Pulmonary artery endothelial cell (primary cell): ENCODE measurements around the gene FETUB. TPM values are rescaled to one million over a fixed set of nuclear protein-coding genes. Genes with fewer than 3 reads are reported as not detected.

Source experiments
- DNase-seq: peaks from one replicate; pipeline ENCODE4 v3.0.0-alpha.2; 2011; ENCODE audit warnings: low read depth, low spot score
- total RNA-seq: library from RNA; depleted of rRNA; stranded (reverse); fragments of >200 nt; gene quantifications from 2 replicates; pipeline ENCODE4 v1.2.3, GENCODE V29; 2014

The FETUB gene, protein sequence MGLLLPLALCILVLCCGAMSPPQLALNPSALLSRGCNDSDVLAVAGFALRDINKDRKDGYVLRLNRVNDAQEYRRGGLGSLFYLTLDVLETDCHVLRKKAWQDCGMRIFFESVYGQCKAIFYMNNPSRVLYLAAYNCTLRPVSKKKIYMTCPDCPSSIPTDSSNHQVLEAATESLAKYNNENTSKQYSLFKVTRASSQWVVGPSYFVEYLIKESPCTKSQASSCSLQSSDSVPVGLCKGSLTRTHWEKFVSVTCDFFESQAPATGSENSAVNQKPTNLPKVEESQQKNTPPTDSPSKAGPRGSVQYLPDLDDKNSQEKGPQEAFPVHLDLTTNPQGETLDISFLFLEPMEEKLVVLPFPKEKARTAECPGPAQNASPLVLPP
- not detected in 2 replicates for total RNA-seq

DNA sequence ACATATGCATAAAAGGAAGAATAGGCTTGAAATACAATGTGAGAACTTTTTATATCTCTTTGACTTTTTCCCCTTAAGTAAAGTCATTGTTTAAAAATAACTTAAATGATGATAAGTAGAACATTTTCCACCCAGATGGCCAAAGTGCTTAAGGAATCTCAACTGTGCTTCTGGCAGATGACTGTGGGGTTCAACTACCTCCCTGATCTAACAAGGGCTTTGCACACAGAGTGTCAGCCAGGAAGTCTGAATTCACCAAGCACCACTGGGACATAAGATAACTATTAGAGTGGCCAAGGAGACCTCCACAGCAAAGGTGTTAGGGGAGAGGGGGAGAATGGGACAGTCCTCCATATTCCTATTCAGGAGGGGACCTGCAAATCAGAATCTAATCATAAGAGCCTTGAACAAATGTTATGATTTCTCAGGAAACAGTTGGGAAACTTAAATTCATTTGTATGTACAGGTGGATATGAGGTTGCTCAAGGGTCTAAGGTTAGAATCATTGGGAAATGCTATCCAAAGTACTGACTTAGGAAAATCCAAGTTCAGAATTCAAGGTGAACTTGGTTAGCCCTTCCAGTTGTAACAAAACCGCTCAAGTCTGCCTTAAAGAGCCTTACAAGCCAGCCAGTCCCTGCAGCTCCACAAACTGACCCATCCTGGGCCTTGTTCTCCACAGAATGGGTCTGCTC, at the start of gene FETUB:
Gene FETUB (plus strand): TSS at position 622 of the 695 bp plus-strand sequence. CDS start 62 bp downstream, at position 684.
- no peak for DNase-seq

DNA sequence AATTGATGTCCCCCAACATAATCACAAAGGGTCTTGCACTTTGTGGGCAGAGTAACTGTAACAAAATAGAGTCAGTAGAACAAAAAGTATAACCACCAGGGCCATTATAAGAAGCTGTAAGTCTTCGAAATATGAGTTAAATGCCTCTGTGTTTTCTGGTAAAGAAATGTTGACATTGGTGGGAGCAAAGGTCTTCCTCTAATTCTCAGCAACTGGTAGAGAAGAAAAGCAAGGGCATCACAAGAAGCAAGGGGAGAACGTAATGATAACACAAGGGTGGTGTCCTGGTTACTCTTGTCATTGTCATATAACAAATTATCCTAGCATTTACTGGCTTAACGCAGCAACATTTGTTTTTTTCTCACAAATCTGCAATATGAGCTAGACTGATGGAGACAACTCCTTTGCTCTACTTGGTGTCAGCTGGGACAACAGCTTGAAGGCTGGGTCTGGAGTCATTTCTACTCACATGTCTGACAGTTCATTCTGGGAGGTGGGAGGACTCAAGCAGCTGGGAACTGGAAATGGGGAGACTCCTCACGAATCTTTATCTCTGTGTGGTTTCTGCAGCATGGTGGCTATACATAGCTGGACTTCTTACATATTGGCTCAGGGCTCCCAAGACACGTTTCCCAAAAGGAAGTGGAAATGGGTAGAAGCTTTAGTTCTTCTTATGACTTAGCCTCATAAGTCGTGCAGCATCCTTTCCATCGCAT, 49.5 kb upstream of the FETUB start:
- DNase-seq = no peak

- no peak for DNase-seq
Observed at GRCh38 chr3:186592682-186593081, 47.5 kb upstream of the FETUB start.

- DNase-seq = no peak
Observed at GRCh38 chr3:186593862-186594261, 46.3 kb upstream of the FETUB start.

GRCh38 chr3:186594591-186595113, 45.5 kb upstream of the FETUB start:
- DNase-seq = no peak

- no peak for DNase-seq
Observed at GRCh38 chr3:186596568-186597287, 43.5 kb upstream of the FETUB start.

- no peak for DNase-seq
Observed at GRCh38 chr3:186598108-186598784, 42.0 kb upstream of the FETUB start.

DNA sequence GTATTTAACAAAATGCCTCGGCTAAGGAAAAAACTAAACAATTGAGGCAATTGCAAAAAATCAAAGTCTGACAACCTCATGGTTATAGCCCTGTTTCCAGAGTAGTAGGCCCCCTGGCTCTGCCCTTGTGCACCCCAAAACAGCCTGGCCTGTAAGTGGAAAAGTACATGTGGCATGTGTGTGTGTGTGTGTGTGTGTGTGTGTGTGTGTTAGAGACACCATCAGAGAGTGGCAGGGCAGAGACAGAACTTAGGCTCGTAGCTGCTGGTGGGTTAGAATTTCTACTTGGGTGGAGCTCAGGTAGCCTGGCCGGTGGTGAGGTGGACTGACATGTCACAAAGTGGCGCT, 41.4 kb upstream of the FETUB start:
- no peak for DNase-seq

DNA sequence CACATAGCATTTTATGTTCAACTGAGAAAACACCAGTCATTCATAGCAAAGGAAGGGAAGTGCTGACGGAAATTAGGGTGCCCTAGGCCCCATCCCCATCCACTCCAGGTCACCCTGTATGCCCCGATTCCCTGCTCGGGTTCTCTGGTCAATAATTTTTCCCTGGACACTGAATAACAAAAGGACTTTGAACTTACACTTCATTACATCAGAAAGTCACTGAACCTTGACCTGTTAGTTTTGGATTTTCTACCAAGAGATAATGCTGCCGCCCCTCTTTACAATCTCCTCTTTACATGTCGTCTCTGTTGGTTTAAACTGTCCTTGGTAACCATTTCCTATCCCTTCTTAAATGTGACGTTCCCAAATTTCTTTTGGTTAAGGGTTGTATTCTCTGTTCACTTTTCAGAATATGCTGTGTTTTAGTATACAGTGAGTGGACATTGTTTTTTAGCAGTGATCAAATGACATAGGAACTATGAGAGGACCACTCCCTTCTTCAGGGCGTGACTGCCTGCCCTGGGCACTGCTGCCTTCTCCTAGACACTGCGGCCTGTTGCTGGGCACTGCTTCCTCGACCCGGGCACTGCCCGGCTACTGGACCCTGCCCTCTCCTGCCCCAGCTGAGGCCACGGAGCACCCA, 40.9 kb upstream of the FETUB start:
- no peak for DNase-seq

DNA sequence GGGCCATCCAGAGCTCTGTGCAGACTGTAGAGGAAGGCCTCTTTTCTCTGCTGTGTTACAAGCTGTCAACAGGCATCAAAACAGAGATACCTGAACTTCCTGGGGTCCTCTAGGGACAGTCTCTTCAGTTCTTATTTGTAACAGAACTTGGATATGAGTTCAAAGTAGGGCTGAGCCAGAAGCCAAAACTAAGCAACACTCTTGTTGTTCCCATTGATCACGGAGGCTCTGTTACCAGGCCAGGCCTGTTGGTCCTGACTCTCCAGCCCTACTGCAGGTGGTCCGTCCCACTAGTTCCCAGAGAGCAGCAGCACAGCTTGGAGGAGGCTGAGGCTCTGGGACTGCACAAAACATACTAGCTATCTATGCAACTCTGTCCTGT, 40.4 kb upstream of the FETUB start:
- DNase-seq = no peak

DNA sequence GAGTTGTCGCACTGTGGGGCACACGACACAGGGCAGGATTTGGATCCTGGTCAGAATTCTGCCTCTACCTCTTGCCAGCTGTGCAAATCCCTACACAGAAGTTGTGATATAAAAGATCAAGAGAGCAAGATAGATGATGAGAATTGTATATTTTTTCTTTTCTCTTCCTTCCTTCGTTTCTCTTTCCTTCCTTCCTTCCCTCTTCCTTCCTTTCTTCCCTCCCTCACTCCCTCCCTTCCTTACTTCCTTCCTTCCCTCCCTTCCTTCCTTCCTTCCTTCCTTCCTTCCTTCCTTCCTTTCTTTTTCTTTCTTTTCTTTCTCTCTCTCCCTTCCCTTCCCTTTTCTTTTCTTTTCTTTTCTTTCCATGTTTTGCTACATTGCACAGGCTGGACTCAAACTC, 39.3 kb upstream of the FETUB start:
- no peak for DNase-seq

GRCh38 chr3:186603159-186603558, 37.0 kb upstream of the FETUB start:
- DNase-seq = no peak

- no peak for DNase-seq
Observed at GRCh38 chr3:186605078-186605477, 35.1 kb upstream of the FETUB start.

DNA sequence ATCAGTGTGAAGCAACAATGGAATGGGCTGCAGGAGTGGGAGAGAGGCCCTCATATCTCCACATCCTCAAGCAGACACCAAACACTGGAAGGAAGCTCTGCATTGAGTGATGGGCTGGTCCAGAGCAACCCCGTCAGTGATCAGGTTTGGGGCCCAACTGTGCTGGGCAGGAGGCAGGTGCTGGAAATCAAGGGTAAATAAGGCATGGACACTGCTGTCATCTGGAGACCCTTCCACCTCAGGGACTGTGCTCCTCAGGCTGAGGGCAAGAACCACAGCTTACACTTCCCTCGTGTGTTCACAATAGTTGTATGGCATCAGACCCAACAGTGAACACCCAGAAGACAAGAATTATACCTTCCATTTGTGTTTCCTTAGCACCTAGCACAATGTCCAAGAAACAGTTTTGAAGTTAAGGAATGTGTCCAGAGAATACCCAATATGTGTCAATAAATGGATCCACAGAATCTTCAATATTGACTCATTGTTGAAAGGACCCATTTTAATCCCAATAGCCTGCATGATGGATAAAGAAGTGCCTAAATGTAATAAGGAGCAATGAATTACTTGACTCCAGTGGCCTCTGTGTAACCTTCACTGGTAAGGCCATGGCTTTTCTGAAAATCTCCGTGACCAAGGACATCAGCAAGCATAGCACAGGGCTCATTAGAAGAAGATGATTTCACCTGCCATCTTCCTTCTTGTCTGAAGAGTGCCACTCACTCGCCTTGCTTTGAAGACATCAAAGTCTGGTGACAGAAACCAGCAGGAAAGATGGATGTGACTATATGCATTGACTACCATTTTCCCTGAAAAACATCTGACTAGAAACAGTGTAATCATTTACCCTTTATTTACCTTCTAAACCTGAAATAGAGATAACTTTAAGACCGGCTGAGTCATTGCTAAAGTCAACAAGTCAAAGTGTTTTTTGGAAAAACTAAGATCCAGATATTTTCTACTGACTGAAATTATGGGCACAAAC, 34.3 kb upstream of the FETUB start:
- no peak for DNase-seq

GRCh38 chr3:186608624-186609215, 31.5 kb upstream of the FETUB start:
- DNase-seq = no peak

- no peak for DNase-seq
Observed at GRCh38 chr3:186609247-186609868, 30.8 kb upstream of the FETUB start.

GRCh38 chr3:186612065-186612464, 28.1 kb upstream of the FETUB start:
- DNase-seq = no peak
